HepG2 (cell line): ENCODE data around the gene SLC17A9. TPM values are rescaled to one million over a fixed set of nuclear protein-coding genes. Genes with fewer than 3 reads are reported as not detected.
A peak's percentile ranks its signal among the peaks of the same experiment; 100 is the strongest.

Experiments used
- ARID3A ChIP-seq: IDR thresholded peaks from 2 replicates; pipeline ENCODE4 v1.6.1; 2012; ENCODE audit warnings: low read depth, low read length, improper control_type of control experiment
- BHLHE40 ChIP-seq: IDR thresholded peaks from 2 replicates; pipeline ENCODE4 v1.6.1; 2011; ENCODE audit warnings: low read length, improper control_type of control experiment
- HHEX ChIP-seq: IDR thresholded peaks from 2 replicates; pipeline ENCODE4 v1.6.1; 2016; ENCODE audit warnings: control low read depth
- HNF4G ChIP-seq, 2 experiments: sonication (generic) in 1 of 2; formaldehyde crosslinking in 1 of 2; IDR thresholded peaks; 2 replicates each; pipeline versions ENCODE4 v1.4.0 to v1.6.1; 2011 to 2020; ENCODE audit warnings: borderline replicate concordance in 2 of 2, low read depth in 2 of 2, mild to moderate bottlenecking in 2 of 2, low read length in 1 of 2, missing genetic modification reagents in 1 of 2, moderate library complexity in 1 of 2
- HOXA7 ChIP-seq: sonication (generic); formaldehyde crosslinking; IDR thresholded peaks from 2 replicates; pipeline ENCODE4 v1.8.1; 2022; ENCODE audit warnings: mild to moderate bottlenecking, missing genetic modification reagents, moderate library complexity
- NFE2 ChIP-seq: sonication (generic); formaldehyde crosslinking; IDR thresholded peaks from 2 replicates; pipeline ENCODE4 v1.4.0; 2020; ENCODE audit warnings: missing genetic modification reagents
- RBM22 ChIP-seq: fragments of 200-400 bp; formaldehyde crosslinking; optimal IDR thresholded peaks from 2 replicates; pipeline ENCODE3; 2017; ENCODE audit warnings: mild to moderate bottlenecking, low read length, moderate library complexity
- SNAI1 ChIP-seq: sonication (generic); formaldehyde crosslinking; IDR thresholded peaks from 2 replicates; pipeline ENCODE4 v1.5.0; 2020; ENCODE audit warnings: mild to moderate bottlenecking, missing genetic modification reagents, borderline replicate concordance
- SOX6 ChIP-seq, 2 experiments: fragments of 450-650 bp in 1 of 2; sonication (generic) in 1 of 2; formaldehyde crosslinking in 1 of 2; IDR thresholded peaks; 2 replicates each; pipeline versions ENCODE4 v1.4.0 to v1.6.1; 2017 to 2020; ENCODE audit warnings: antibody characterized with exemption in 1 of 2, mild to moderate bottlenecking in 1 of 2, missing genetic modification reagents in 1 of 2
- ZBTB1 ChIP-seq: sonication (generic); formaldehyde crosslinking; IDR thresholded peaks from 2 replicates; pipeline ENCODE4 v1.4.0; 2020; ENCODE audit warnings: missing genetic modification reagents, borderline replicate concordance
- ZBTB38 ChIP-seq: sonication (generic); formaldehyde crosslinking; IDR thresholded peaks from 2 replicates; pipeline ENCODE4 v1.5.1; 2020; ENCODE audit warnings: mild to moderate bottlenecking, missing genetic modification reagents
- ZKSCAN5 ChIP-seq: sonication (generic); formaldehyde crosslinking; IDR thresholded peaks from 2 replicates; pipeline ENCODE4 v1.5.1; 2020; ENCODE audit warnings: mild to moderate bottlenecking, missing genetic modification reagents
- ZNF274 ChIP-seq: sonication (generic); formaldehyde crosslinking; IDR thresholded peaks from 2 replicates; pipeline ENCODE4 v1.5.1; 2020; ENCODE audit warnings: mild to moderate bottlenecking, missing genetic modification reagents
- ZNF335 ChIP-seq: sonication (generic); formaldehyde crosslinking; IDR thresholded peaks from 2 replicates; pipeline ENCODE4 v1.4.0; 2020; ENCODE audit warnings: missing genetic modification reagents
- ZNF383 ChIP-seq: sonication (generic); formaldehyde crosslinking; IDR thresholded peaks from 2 replicates; pipeline ENCODE4 v1.4.0; 2020; ENCODE audit warnings: missing genetic modification reagents, mild to moderate bottlenecking, borderline replicate concordance
- ZNF567 ChIP-seq: sonication (generic); formaldehyde crosslinking; IDR thresholded peaks from 2 replicates; pipeline ENCODE4 v1.8.1; 2023; ENCODE audit warnings: mild to moderate bottlenecking, missing genetic modification reagents, borderline replicate concordance
- ZNF614 ChIP-seq: IDR thresholded peaks from 2 replicates; pipeline ENCODE4 v1.6.1; 2018; ENCODE audit warnings: missing biosample characterization, missing genetic modification reagents, inconsistent platforms, borderline replicate concordance
- ZNF670 ChIP-seq: sonication (generic); formaldehyde crosslinking; IDR thresholded peaks from 2 replicates; pipeline ENCODE4 v1.8.0; 2022; ENCODE audit warnings: mild to moderate bottlenecking, missing genetic modification reagents, borderline replicate concordance
- polyA plus RNA-seq, 8 experiments: library from polyadenylated mRNA; depleted of rRNA in 3 of 8; stranded (reverse) in 7 of 8; unstranded in 1 of 8; fragments of >200 nt; fragmentation: Illumina TruSeq in 4 of 8; extraction: Trizol in 4 of 8; gene quantifications; 2 replicates each; pipeline versions ENCODE4 v1.2.1 to v1.2.3, GENCODE V29; 2011 to 2016; ENCODE audit warnings: low read depth in 4 of 8, missing spikeins in 1 of 8, mixed read lengths in 1 of 8; ENCODE audit not compliant: insufficient read depth in 1 of 8
- total RNA-seq, 5 experiments: library from RNA; depleted of rRNA; stranded (reverse); fragments of >200 nt; fragmentation: Illumina TruSeq; extraction: Trizol; gene quantifications; 2 replicates each; pipeline ENCODE4 v1.2.3, GENCODE V29; 2016; ENCODE audit warnings: low read depth in 1 of 5
- TF ChIP-seq, protein P1 (sequence below): sonication (generic); formaldehyde crosslinking; IDR thresholded peaks from one replicate; pipeline ENCODE4 v1.5.1; 2020; ENCODE audit warnings: mild to moderate bottlenecking, missing genetic modification reagents; ENCODE audit errors: not compliant biosample characterization

The SLC17A9 gene
- total and polyA plus RNA-seq, 2 of the 13 experiments (the other 11 are each of a cell fraction or from before 2014, with no cell fraction given) = 110 to 191 TPM

GRCh38 chr20:62938105-62938888 lies 14.2 kb upstream of the SLC17A9 start, which contains the start of gene GID8 (continued):
- TF ChIP-seq ARID3A (0 out of 2 replicates have a peak, but pooled peaks have one; percentile 12), ZNF383 (0 out of 2 replicates have a peak, but pooled peaks have one; percentile 79), ZNF335 (no peak), BHLHE40 (no peak), ZBTB1 (CRISPR knock-in tag) (no peak), SOX6 (IDR thresholded peaks at IDR 0.05) (no peak), SOX6 (CRISPR knock-in tag; IDR thresholded peaks at IDR 0.05) (no peak; the same call in 1 of the 2 replicates), ZNF567 (CRISPR knock-in tag) (no peak), ZKSCAN5 (no peak), RBM22 (no peak), HNF4G (IDR thresholded peaks at IDR 0.05; ENCODE audit: borderline replicate concordance, low read depth, low read length) (no peak), HNF4G (CRISPR knock-in tag; IDR thresholded peaks at IDR 0.05; ENCODE audit: borderline replicate concordance, low read depth) (0 out of 2 replicates have a peak, but pooled peaks have one; percentile 6), ZNF670 (CRISPR knock-in tag) (no peak), SNAI1 (CRISPR knock-in tag) (no peak), HOXA7 (CRISPR knock-in tag) (no peak), ZBTB38 (CRISPR knock-in tag) (no peak; the same call in 1 of the 2 replicates), NFE2 (CRISPR knock-in tag) (no peak), ZNF274 (CRISPR knock-in tag) (no peak), ZNF614 (CRISPR knock-in tag) (no peak), HHEX (CRISPR knock-in tag) (no peak)
- TF ChIP-seq, protein P1, sequence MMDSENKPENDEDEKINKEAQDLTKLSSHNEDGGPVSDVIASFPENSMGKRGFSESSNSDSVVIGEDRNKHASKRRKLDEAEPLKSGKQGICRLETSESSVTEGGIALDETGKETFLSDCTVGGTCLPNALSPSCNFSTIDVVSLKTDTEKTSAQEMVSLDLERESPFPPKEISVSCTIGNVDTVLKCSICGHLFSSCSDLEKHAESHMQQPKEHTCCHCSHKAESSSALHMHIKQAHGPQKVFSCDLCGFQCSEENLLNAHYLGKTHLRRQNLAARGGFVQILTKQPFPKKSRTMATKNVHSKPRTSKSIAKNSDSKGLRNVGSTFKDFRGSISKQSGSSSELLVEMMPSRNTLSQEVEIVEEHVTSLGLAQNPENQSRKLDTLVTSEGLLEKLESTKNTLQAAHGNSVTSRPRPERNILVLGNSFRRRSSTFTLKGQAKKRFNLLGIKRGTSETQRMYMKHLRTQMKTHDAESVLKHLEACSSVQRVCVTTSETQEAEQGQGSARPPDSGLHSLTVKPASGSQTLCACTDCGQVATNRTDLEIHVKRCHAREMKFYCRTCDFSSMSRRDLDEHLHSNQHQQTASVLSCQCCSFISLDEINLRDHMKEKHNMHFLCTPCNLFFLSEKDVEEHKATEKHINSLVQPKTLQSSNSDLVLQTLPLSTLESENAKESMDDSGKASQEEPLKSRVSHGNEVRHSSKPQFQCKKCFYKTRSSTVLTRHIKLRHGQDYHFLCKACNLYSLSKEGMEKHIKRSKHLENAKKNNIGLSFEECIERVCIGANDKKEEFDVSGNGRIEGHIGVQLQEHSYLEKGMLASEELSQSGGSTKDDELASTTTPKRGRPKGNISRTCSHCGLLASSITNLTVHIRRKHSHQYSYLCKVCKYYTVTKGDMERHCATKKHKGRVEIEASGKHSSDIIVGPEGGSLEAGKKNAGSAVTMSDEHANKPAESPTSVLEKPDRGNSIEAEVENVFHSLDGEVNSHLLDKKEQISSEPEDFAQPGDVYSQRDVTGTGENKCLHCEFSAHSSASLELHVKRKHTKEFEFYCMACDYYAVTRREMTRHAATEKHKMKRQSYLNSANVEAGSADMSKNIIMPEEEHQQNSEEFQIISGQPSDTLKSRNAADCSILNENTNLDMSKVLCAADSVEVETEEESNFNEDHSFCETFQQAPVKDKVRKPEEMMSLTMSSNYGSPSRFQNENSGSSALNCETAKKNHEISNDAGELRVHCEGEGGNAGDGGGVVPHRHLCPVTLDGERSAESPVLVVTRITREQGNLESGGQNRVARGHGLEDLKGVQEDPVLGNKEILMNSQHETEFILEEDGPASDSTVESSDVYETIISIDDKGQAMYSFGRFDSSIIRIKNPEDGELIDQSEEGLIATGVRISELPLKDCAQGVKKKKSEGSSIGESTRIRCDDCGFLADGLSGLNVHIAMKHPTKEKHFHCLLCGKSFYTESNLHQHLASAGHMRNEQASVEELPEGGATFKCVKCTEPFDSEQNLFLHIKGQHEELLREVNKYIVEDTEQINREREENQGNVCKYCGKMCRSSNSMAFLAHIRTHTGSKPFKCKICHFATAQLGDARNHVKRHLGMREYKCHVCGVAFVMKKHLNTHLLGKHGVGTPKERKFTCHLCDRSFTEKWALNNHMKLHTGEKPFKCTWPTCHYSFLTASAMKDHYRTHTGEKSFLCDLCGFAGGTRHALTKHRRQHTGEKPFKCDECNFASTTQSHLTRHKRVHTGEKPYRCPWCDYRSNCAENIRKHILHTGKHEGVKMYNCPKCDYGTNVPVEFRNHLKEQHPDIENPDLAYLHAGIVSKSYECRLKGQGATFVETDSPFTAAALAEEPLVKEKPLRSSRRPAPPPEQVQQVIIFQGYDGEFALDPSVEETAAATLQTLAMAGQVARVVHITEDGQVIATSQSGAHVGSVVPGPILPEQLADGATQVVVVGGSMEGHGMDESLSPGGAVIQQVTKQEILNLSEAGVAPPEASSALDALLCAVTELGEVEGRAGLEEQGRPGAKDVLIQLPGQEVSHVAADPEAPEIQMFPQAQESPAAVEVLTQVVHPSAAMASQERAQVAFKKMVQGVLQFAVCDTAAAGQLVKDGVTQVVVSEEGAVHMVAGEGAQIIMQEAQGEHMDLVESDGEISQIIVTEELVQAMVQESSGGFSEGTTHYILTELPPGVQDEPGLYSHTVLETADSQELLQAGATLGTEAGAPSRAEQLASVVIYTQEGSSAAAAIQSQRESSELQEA (CRISPR knock-in tag) = no peak
